H9 (cell line): ENCODE measurements around the gene PLCL1. TPM values are rescaled to one million over a fixed set of nuclear protein-coding genes. Genes with fewer than 3 reads are reported as not detected.

Experiments
- DNase-seq: peaks from one replicate; pipeline ENCODE4 v3.0.0-alpha.2; 2017
- H2AFZ ChIP-seq: one replicate; pipeline ENCODE4 v1.6.1; 2013; ENCODE audit warnings: mild to moderate bottlenecking, low read length, control low read depth, moderate library complexity
- H2AK5ac ChIP-seq: 2 replicates; pipeline ENCODE4 v1.6.1; 2013; ENCODE audit warnings: low read length, control low read depth, mixed read lengths; ENCODE audit not compliant: insufficient read length
- H2BK120ac ChIP-seq: one replicate; pipeline ENCODE4 v1.6.1; 2013; ENCODE audit warnings: low read depth, mild to moderate bottlenecking, low read length, control low read depth, inconsistent platforms; ENCODE audit not compliant: poor library complexity, severe bottlenecking
- H2BK12ac ChIP-seq: 2 replicates; pipeline ENCODE4 v1.6.1; 2013; ENCODE audit warnings: low read length, control low read depth, mixed read lengths, low read depth; ENCODE audit not compliant: insufficient read length
- H2BK15ac ChIP-seq: 2 replicates; pipeline ENCODE4 v1.6.1; 2013; ENCODE audit warnings: low read depth, low read length, control low read depth
- H2BK20ac ChIP-seq: one replicate; pipeline ENCODE4 v1.6.1; 2013; ENCODE audit warnings: low read depth, mild to moderate bottlenecking, low read length, control low read depth, inconsistent platforms; ENCODE audit not compliant: poor library complexity, severe bottlenecking
- H2BK5ac ChIP-seq: 2 replicates; pipeline ENCODE4 v1.6.1; 2013; ENCODE audit warnings: low read length, control low read depth, mixed read lengths; ENCODE audit not compliant: insufficient read length
- H3K14ac ChIP-seq: 2 replicates; pipeline ENCODE4 v1.6.1; 2013; ENCODE audit warnings: low read length, control low read depth; ENCODE audit not compliant: insufficient read depth
- H3K18ac ChIP-seq: 2 replicates; pipeline ENCODE4 v1.6.1; 2013; ENCODE audit warnings: low read depth, mild to moderate bottlenecking, mixed read lengths, low read length, control low read depth; ENCODE audit not compliant: insufficient read length
- H3K23ac ChIP-seq: 2 replicates; pipeline ENCODE4 v1.6.1; 2013; ENCODE audit warnings: low read length, control low read depth, mixed read lengths, low read depth; ENCODE audit not compliant: insufficient read length
- H3K23me2 ChIP-seq: 2 replicates; pipeline ENCODE4 v1.6.1; 2013; ENCODE audit warnings: low read depth, mild to moderate bottlenecking, mixed read lengths, low read length, control low read depth; ENCODE audit not compliant: insufficient read length, poor library complexity, severe bottlenecking
- H3K27ac ChIP-seq: 2 replicates; pipeline ENCODE4 v1.5.1; 2013; ENCODE audit warnings: low read length, control low read depth, mixed read lengths, low read depth; ENCODE audit not compliant: insufficient read length
- H3K27me3 ChIP-seq: 2 replicates; pipeline ENCODE4 v1.6.1; 2013; ENCODE audit warnings: low read length, control low read depth, inconsistent platforms; ENCODE audit not compliant: insufficient read depth
- H3K4ac ChIP-seq: 2 replicates; pipeline ENCODE4 v1.6.1; 2013; ENCODE audit warnings: low read depth, mild to moderate bottlenecking, control low read depth, inconsistent platforms, low read length, moderate library complexity
- H3K4me1 ChIP-seq: 2 replicates; pipeline ENCODE4 v1.6.1; 2013; ENCODE audit warnings: low read length, control low read depth, inconsistent platforms; ENCODE audit not compliant: insufficient read depth
- H3K4me2 ChIP-seq: 2 replicates; pipeline ENCODE4 v1.6.1; 2013; ENCODE audit warnings: low read length, control low read depth, mixed read lengths; ENCODE audit not compliant: insufficient read length, insufficient read depth
- H3K56ac ChIP-seq: 2 replicates; pipeline ENCODE4 v1.6.1; 2013; ENCODE audit warnings: low read depth, mild to moderate bottlenecking, mixed read lengths, low read length, control low read depth; ENCODE audit not compliant: insufficient read length
- H3K79me1 ChIP-seq: 2 replicates; pipeline ENCODE4 v1.6.1; 2013; ENCODE audit warnings: low read depth, mild to moderate bottlenecking, moderate library complexity, low read length, control low read depth, inconsistent platforms; ENCODE audit not compliant: insufficient read depth, poor library complexity, severe bottlenecking
- H3K79me2 ChIP-seq: 2 replicates; pipeline ENCODE4 v1.6.1; 2013; ENCODE audit warnings: low read length, control low read depth, inconsistent platforms; ENCODE audit not compliant: insufficient read depth
- H3K9ac ChIP-seq: 2 replicates; pipeline ENCODE4 v1.6.1; 2013; ENCODE audit warnings: low read length, control low read depth, mixed read lengths; ENCODE audit not compliant: insufficient read length; ENCODE audit errors: extremely low read depth
- H3K9me3 ChIP-seq: one replicate; pipeline ENCODE4 v1.6.1; 2013; ENCODE audit warnings: low read depth, low read length, inconsistent platforms; ENCODE audit not compliant: control insufficient read depth
- H3T11ph ChIP-seq: one replicate; pipeline ENCODE4 v1.6.1; 2013; ENCODE audit warnings: mild to moderate bottlenecking, low read length, control low read depth, inconsistent platforms
- H4K20me1 ChIP-seq: one replicate; pipeline ENCODE4 v1.6.1; 2013; ENCODE audit not compliant: control insufficient read depth, insufficient read length, insufficient read depth
- H4K5ac ChIP-seq: 2 replicates; pipeline ENCODE4 v1.6.1; 2013; ENCODE audit warnings: low read depth, mild to moderate bottlenecking, mixed read lengths, low read length, control low read depth; ENCODE audit not compliant: insufficient read length
- H4K8ac ChIP-seq: replicated peaks from 2 replicates; pipeline ENCODE4 v1.6.1; 2013; ENCODE audit warnings: low read length, control low read depth, mixed read lengths, low read depth; ENCODE audit not compliant: insufficient read length
- H4K91ac ChIP-seq: 2 replicates; pipeline ENCODE4 v1.6.1; 2013; ENCODE audit warnings: low read depth, mild to moderate bottlenecking, moderate library complexity, mixed read lengths, low read length, control low read depth; ENCODE audit not compliant: insufficient read length
- H3K27ac Mint-ChIP-seq, 3 experiments: 2 replicates in 2 of 3; 3 replicates in 1 of 3; pipeline ENCODE4 v1.8.0; 2020 to 2021; ENCODE audit warnings: mixed read lengths in 3 of 3, mild to moderate bottlenecking in 1 of 3, moderate library complexity in 1 of 3
- H3K27me3 Mint-ChIP-seq: 2 replicates; pipeline ENCODE4 v1.8.0; 2021; ENCODE audit warnings: low read depth, mild to moderate bottlenecking, moderate library complexity, mixed read lengths
- H3K36me3 Mint-ChIP-seq, 3 experiments: 2 replicates in 2 of 3; 3 replicates in 1 of 3; pipeline ENCODE4 v1.8.0; 2020 to 2021; ENCODE audit warnings: low read depth in 3 of 3, mixed read lengths in 3 of 3; ENCODE audit not compliant: insufficient read depth in 1 of 3
- H3K4me1 Mint-ChIP-seq, 2 experiments: 2 replicates each; pipeline ENCODE4 v1.8.0; 2020; ENCODE audit warnings: mixed read lengths in 2 of 2
- H3K4me3 Mint-ChIP-seq, 2 experiments: 2 replicates in 1 of 2; 3 replicates in 1 of 2; pipeline ENCODE4 v1.8.0; 2020 to 2021; ENCODE audit warnings: mild to moderate bottlenecking in 2 of 2, mixed read lengths in 2 of 2, moderate library complexity in 1 of 2
- H3K9me3 Mint-ChIP-seq, 2 experiments: 2 replicates in 1 of 2; 3 replicates in 1 of 2; pipeline ENCODE4 v1.8.0; 2020; ENCODE audit warnings: mild to moderate bottlenecking in 2 of 2, mixed read lengths in 2 of 2, moderate library complexity in 1 of 2
- WGBS: extraction: QIAGEN DNeasy Blood & Tissue Kit; methylation state at CpG from one replicate; pipeline ENCODE4 v1.1.7; 2013; ENCODE audit warnings: missing lambda C conversion rate, low lambda C conversion rate, mixed read lengths; ENCODE audit not compliant: insufficient read length; ENCODE audit errors: extremely low coverage; 5-methylcytosine and 5-hydroxymethylcytosine counted together
- total RNA-seq: library from RNA; stranded (reverse); gene quantifications from 2 replicates; pipeline ENCODE4 v1.2.1, GENCODE V29; 2021
- TF ChIP-seq, protein P1 (sequence below): fragments of 200-600 bp; sonication (generic); conservative IDR thresholded peaks from 3 replicates; pipeline ENCODE4 v1.8.0; 2021; ENCODE audit warnings: antibody characterized with exemption, mild to moderate bottlenecking

PLCL1 gene
- total RNA-seq, 1 experiment from 2014 or later: 0.04 TPM

DNA sequence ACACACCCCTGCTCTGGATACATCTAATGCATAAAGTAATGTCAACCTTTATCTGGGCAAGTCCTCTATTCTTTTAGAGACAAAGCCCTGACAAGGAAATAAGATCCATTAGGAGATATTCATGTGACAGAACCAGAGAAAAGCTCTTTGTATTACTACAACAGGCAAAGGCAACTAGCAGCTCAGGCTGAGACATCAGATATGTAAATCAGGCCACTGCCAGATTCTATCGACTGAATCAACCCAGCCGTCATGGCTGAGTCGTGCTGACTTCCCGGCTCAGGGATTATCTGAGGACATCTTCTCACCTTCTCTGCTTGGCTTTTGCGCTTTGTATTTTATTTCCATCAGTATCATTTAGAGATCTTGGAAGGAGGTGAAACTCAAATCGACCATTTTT lies 294.5 kb downstream of the PLCL1 start:
- no peaks in the 10 kb centered on the region for H3K9me3 Mint-ChIP-seq
- H3K4ac ChIP-seq: no peak overlapping the region
- no CpG with 5 or more reads among the region's 6 CpGs for WGBS
- H3K36me3 Mint-ChIP-seq: no peaks in the 10 kb centered on the region
- H3K4me3 Mint-ChIP-seq: no peak overlapping the region
- H2BK5ac ChIP-seq: no peak overlapping the region
- no peaks in the 10 kb centered on the region for H3K23me2 ChIP-seq
- H3K9me3 ChIP-seq: no peaks in the 10 kb centered on the region
- H2BK20ac ChIP-seq: no peak overlapping the region
- H3K4me1 ChIP-seq: no peaks in the 10 kb centered on the region
- no peak overlapping the region for H2BK15ac ChIP-seq
- no peak overlapping the region for H3K14ac ChIP-seq
- H3K79me2 ChIP-seq: no peaks in the 10 kb centered on the region
- no peaks in the 10 kb centered on the region for H3K27me3 ChIP-seq
- peak; percentile 39 for DNase-seq
- no peak overlapping the region for H3K27ac Mint-ChIP-seq
- H2BK120ac ChIP-seq: no peak overlapping the region
- no peak overlapping the region for H3K56ac ChIP-seq
- no peaks in the 10 kb centered on the region for H4K20me1 ChIP-seq
- no peak overlapping the region for H2AK5ac ChIP-seq
- H3K4me1 Mint-ChIP-seq: peaks cover 5 to 7% of the 10 kb centered on the region in 2 experiments
- H2AFZ ChIP-seq: no peak overlapping the region
- H4K8ac ChIP-seq: no peak overlapping the region
- H4K91ac ChIP-seq: no peak overlapping the region
- no peak overlapping the region for H3T11ph ChIP-seq
- H3K23ac ChIP-seq: no peak overlapping the region
- no peak overlapping the region for H4K5ac ChIP-seq
- no peak overlapping the region for H3K4me2 ChIP-seq
- H3K18ac ChIP-seq: no peak overlapping the region
- H3K27ac ChIP-seq: no peak overlapping the region
- H3K9ac ChIP-seq: no peak overlapping the region
- TF ChIP-seq, protein P1, sequence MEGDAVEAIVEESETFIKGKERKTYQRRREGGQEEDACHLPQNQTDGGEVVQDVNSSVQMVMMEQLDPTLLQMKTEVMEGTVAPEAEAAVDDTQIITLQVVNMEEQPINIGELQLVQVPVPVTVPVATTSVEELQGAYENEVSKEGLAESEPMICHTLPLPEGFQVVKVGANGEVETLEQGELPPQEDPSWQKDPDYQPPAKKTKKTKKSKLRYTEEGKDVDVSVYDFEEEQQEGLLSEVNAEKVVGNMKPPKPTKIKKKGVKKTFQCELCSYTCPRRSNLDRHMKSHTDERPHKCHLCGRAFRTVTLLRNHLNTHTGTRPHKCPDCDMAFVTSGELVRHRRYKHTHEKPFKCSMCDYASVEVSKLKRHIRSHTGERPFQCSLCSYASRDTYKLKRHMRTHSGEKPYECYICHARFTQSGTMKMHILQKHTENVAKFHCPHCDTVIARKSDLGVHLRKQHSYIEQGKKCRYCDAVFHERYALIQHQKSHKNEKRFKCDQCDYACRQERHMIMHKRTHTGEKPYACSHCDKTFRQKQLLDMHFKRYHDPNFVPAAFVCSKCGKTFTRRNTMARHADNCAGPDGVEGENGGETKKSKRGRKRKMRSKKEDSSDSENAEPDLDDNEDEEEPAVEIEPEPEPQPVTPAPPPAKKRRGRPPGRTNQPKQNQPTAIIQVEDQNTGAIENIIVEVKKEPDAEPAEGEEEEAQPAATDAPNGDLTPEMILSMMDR: no peak
- H3K27me3 Mint-ChIP-seq: no peaks in the 10 kb centered on the region
- no peak overlapping the region for H2BK12ac ChIP-seq
- H3K79me1 ChIP-seq: no peaks in the 10 kb centered on the region
